ENCODE measurements around the gene POU2AF3.

- no peak for TF ChIP-seq CTCF (IDR thresholded peaks at IDR 0.05)
- TF ChIP-seq POLR2A (IDR thresholded peaks at IDR 0.05): no peak
Measured at GRCh38 chr11:111348147-111348546, 49.8 kb downstream of the POU2AF3 start.
